AG08396 (cell line): ENCODE measurements around the gene EIPR1.
"Not testable (repeated sequence)": the region's sequence is repeated elsewhere in the genome, so short reads cannot be mapped to it uniquely, and the experiment has no call there.

Experiments
- DNase-seq: peaks from one replicate; pipeline ENCODE4 v3.0.0; 2012; ENCODE audit warnings: low spot score, mixed read lengths

EIPR1 gene

DNA sequence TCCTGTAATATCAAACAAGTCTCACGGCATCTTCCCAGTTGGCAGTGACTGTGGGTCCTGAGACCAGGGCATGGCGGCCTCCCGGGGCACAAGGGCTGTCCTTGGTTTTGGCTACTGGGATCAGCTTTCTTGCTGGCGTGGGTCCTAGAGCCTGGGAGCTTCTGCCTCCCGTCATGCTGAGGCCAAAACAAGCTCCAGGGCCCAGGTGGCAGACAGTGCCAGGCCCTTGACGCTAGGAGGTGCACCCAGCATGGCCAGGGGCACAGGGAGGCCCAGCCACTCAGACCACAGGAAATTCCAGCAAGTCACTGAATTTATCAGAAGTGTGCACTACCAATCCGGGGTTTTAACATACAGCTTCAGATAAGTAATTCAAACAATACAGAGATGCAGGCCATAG is 184.7 kb downstream of the EIPR1 start:
- no peak for DNase-seq

DNA sequence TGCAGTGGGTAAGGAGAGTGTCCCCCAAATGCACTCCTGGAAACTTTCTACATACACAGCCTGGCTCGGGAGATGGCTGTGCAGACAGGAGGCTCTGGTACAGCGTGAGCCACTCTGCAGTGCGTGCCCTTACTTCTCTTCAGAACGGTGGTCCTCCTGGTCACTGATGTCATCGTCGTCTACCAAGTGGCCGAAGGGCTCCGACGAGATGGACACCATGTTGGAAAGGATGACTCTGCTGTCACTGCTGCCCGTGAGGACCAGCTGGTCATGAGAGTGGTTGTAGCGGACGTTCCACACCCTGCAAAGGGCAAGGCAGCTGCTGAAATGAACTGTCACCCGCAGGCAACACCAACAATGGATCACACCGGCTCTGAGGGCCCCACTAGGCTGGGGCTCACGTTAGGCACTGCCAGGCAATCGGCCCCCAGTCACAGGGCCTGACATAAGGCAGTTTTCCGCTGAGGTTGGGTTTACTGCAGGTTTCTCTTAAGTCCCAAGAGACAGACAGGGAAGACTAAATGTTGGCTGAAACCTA is 185.3 kb downstream of the EIPR1 start:
- no peak for DNase-seq

DNA sequence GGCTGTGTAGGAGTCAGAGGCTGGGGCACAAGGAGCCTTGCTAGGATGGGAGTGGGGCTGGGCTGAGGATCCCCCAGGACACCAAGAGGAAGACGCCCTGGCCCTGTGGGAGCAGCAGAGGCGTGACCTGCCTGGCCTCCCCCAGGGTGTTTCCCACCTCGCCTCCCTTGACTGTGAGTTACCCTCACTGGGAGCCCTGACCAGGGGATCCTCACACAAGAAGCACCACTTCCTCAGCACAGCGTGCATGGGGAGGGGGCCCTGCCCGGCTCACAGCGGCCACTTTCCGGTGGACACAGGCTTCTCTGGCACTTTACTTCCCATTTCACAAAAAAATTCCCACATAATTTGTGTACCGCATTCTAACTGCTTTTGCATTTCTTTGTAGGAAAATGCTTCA is 187.7 kb downstream of the EIPR1 start:
- DNase-seq, result no peak

DNA sequence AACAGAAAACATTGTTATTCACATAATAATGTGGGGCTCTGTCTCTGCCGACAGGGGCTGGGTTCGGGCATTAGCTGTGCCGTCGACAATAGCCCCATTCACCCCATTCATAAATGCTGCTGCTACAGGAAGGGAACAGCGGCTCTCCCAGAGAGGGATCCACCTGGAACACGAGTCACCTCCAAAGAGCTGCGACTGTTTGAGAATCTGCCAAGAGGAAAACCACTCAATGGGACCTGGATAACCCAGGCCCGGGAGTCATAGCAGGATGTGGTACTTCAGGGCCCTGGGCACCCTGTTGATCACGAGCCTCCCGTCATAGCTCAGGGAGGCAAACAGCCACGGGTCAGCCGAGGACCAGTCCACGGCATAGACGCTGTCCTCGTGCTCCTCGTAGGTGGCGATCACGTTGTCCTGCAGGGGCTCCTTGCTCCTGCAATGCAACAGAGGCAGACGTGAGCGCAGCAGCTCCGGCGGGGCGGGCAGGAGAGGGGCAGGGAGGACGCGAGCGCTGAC is 188.5 kb downstream of the EIPR1 start:
- no peak for DNase-seq

DNA sequence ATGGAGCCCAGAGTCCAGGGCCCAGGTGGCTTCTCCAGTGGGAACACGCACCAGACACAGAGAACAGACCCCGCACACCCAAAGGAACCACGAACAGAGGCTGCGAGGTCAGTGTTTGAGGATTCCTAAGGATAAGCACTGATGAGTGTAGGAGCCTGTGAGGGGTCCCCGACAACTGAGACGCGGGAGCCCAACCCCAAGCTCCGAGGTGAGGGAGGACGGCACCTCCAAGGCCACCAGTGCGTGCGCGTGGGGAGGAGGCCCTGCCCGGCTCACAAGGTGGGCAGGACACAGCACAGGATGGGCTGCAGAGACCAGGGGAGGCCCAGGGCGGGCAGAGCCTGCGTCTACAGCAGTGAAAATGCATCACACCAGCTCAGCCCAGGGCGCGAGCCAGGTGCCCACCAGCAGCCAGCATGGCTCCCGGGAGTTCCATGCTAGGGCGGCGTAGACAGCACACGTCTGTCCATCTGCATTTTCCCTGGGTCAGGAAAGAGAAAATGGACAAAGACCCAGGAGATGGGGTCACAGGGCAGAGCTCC is 189.1 kb downstream of the EIPR1 start:
- DNase-seq, result no peak

DNA sequence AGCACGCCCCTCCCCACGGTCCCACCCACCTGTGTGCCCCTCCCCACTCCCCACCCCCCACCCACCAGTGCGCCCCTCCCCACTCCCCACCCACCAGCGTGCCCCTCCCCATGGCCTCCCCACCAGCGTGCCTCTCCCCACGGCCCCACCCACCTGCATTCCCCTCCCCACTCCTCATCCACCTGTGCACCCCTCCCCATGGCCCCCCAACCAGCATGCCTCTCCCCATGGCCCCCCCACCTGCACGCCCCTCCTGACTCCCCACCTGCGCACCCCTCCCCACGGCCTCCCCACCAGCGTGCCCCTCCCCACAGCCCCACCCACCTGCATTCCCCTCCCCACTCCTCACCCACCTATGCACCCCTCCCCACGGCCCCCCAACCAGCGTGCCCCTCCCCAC is 190.2 kb downstream of the EIPR1 start:
- DNase-seq, result no peak

DNA sequence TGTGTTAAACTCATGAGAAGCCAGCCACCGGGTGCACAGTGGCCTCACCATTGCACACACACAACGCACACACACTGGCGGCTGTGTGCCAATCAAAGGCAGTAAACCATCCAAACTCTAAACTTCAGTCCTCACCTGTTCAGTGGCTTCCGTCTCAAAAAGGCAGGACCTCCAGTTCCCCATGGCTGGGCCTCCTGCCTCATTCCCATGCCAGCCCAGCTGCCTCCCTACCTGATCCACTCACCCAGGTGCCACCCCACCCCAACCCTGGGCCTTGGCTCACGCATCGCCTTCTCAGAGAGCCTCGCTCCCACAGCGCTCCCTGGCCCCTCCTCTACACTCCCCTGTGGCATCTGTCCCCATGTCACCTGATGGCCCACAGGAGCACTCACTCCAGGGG is 190.9 kb downstream of the EIPR1 start:
- no peak for DNase-seq

DNA sequence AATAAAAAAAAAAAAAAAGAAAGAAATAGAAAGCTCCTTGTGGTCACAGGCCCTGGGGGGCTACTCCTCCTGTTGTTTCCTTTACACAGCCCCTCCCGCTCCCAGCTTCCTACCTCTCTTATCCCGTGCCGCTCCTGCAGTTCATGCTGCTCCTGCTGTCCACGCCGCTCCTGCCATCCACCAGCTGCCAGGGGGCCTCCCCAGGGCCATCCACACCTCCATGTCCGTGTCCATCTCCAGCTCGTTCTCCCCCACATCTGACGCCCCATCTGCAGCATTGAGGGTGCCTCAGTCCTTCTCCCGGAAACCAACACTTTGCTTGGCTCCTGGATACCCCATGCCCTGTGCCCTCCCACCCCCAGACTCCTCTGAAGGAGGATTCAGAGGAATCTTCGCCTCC is 191.7 kb downstream of the EIPR1 start:
- no peak for DNase-seq

DNA sequence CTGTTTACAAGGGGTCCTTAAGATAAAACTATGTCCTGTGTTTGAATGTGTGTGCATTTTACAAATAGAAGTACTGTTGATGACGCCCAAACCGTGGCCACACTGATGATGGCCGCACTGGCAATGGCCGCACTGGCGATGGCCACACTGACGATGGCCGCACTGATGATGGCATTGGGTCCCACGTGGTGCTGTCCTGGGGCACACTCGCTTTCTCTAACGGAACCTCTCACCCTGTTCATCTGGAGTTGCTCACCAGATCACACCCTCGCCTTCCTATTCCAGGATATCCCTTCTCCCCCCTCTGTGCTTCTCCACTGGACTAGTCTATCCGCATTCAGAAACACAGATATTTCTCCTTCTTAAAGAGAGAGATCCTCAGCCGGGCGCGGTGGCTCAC is 192.4 kb downstream of the EIPR1 start:
- no peak for DNase-seq

DNA sequence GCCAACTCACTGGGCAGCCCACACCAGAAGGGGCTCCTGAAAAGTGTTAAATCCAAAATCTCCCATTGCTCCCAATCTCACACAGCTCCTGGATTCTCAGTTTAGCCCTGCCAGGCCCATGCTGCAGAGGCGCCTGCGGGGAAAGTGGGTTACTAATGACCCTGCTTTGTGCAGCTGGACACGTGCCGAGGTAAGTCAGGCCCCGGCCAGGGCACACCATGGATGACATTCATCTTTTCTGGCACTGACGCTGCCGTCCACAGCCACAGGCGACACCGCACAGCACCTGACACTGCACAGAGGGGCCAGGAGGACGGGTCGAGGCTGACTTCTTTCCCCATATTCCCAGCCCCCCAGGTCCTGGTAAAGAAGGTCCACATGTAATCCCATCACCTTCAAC is 193.5 kb downstream of the EIPR1 start:
- no peak for DNase-seq

DNA sequence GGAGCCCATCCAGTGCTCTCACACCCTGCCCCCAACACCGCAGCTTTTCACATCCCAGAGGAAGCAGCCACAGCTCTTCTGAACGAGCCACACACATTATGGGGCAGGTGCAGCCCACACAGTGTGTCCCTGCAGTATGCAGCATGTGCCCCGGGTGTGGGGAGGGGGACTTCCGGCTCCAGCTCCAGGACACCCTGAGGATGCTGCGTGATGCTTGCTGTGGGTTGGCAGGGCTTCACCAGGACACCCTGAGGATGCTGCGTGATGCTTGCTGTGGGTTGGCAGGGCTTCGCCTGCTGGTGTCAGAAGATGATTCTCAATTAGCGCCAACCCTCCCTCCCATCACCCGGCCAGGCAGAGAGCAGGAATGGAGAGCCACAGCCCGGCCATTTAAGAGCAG is 193.9 kb downstream of the EIPR1 start:
- no peak for DNase-seq

DNA sequence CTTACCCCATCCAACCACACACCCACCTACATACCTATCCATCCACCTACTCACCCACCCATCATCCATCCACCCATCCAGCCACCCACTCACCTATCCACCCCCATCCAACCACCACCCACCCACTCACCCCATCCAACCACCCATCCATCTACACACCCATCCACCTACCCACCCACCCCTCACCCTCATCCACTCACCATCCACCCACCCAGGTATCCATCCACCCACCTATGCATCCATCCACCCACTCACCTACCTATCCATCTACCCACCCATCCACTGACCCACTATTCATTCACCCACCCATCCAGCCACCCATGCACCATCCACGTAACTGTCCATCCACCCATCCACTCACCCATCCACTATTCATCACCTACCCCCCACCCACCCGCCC is 194.8 kb downstream of the EIPR1 start:
- DNase-seq, result no peak

DNA sequence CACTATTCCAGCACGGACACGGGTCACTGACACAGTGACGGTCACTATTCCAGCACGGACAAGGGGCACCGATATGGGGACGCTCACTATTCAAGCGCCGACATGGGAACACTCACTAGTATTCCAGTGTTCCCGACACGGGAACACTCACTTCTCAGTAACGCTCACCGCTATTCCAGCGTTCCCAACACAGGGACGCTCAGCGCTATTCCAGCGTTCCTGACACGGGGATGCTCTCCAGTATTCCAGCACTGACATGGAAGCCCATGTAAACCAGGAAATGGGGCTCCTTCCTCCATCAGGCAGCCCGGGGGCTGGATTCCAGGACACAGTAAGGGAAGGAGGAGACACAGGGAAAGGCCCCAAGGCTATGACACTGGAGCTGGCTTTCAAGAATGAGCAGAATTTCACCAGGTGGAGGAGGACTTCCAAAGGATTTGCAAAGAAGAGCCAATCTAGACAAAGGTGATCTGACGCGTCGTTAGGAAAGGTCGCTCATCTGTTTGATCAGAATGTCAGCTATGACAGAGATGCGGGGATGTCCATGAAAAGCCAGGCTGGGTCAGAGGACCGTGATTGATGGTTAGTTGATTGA is 196.1 kb downstream of the EIPR1 start:
- DNase-seq, result no peak

DNA sequence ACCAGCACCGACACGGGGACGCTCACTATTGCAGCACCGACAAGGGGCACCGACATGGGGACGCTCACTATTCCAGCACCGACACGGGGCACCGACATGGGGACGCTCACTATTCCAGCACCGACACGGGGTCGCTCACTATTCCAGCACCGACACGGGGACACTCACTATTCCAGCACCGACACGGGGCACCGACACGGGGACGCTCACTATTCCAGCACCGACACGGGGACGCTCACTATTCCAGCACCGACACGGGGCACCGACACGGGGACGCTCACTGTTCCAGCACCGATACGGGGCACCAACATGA is 196.8 kb downstream of the EIPR1 start:
- not testable (repeated sequence) for DNase-seq

DNA sequence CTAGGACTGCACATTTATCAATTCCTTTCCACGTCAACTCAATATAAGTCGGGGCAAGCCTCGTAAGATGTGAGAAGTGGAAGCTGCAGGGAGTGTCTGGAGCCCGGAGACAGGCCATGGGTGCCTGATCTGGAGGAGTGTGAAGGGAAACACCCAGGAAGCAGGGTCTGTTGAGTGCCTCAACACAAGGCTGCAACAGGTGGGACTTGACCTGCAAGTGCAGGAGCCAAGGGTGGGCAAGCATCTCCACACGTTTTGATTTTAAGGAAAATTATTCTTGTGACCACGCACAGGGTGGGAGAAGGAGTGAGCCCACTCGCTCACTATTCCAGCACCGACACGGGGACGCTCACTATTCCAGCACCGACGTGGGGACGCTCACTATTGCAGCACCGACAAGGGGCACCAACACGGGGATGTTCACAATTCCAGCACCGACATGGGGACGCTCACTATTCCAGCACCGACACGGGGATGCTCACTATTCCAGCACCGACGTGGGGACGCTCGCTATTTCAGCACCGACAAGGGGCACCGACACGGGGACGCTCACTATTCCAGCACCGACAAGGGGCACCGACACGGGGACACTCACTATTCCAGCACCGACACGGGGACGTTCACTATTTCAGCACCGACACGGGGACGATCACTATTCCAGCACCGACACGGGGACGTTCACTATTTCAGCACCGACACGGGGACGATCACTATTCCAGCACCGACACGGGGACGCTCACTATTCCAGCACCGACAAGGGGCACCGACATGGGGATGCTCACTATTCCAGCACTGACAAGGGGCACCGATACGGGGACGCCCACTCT is 197.3 kb downstream of the EIPR1 start:
- DNase-seq, result no peak

DNA sequence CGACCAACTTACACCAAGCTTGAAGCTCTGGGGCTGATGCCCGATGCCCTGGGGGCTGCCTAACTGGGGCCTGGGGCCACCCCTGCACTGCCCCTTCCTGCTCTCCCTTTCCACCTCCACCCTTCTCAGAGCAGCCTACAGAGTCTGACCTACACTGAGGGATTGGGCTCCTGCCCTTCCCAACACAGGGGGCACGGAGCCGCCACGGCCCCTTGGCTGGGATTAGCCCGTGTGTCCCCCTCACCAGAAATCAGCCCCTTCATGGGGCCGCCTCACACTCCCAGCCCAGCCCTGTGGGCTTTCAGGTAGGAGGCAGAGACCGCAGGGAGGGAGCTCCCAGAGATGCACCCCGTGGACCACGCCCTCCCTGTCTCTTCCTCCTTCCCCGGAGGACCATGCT is 198.0 kb downstream of the EIPR1 start:
- no peak for DNase-seq

DNA sequence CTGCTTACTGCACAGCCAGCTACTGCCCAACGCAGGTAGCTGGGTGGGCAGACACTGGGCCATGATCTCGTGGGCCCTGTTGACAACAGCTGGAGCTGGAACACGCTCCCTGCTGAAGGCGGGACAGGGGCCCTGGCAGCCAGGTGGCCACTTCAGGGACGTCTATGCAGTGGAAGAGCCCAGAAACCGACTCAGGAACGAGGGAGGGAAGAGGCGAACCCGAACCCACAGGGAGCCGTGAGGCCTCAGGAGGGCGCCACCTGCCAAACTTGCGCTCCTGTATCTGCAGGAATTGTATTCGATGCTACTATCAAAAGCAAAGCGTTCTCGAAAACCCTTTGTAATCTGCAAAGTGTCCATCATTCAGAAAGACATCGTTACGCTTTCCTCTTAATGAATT is 198.4 kb downstream of the EIPR1 start:
- DNase-seq, result no peak

DNA sequence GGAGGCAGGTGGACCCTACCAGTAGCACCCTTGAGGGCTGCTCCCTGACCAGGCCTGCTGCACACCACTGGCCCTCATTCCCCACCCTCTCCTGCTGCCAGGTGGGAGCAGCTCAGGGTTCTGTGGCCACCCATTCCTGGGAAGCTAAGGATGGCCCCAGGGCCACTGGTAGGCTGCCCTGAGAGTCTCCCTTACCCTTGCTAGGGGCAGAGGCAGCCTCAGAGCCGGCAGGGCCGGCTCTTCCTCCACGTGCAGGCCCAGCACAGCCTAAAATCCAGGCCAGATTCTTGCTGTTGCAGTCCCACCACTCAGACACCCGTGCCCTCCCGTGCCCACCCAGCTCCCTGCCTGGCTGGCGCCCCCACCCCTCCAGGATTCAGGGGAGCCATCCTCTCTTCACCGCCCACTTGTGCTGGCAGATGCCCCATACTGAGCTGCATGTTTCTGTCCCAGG is 199.0 kb downstream of the EIPR1 start:
- no peak for DNase-seq

DNA sequence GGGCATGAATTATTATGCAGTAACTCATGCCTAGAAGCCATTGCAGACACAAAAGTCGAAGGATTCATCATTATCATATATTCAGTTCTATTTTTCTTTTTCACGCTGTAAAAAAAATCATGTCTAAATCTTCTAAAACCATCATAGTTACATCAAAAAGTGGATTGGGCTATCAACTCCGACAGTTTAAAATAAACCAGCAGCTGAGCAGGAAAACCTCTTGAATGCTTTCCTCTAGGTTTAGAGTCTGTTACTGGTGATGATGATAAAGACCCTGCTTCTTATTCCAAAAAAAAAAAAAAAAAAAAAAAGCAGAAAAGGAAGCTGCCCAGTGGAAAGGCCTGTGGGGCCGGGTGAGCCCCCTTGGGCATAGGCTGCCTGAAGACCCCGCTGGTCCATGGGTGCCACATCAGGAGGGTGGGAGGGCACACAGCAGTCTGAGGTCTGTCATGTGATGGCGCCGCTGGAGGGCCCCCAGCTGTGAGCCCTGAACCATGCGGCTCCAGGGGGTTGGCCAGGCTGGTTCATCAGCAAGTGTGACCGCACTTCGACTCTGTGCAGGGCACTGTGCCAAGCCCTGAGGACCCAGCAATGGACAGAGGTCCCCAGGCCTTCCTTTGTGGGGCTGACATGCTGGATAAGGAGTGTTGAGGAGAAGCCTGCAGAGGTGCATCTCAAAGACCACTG is 199.6 kb downstream of the EIPR1 start:
- no peak for DNase-seq

DNA sequence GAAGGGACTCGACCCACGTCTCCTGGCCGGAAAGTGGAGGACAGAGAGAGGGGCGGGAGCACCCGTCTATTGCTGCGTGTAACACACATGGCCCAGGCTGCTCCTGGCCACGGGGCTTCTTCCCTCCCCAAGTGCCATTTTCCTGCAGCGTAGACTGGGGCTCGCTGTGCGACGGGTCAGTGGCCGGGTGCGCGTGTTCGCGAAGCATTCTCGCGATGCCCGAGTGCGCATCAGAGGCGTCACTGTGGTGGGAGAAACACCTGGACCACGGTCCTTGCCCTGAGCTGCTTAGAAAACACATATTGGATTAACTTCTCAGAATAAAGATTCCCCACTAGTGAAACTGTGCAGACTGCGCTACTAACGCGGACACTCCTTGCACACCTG is 200.8 kb downstream of the EIPR1 start:
- no peak for DNase-seq

DNA sequence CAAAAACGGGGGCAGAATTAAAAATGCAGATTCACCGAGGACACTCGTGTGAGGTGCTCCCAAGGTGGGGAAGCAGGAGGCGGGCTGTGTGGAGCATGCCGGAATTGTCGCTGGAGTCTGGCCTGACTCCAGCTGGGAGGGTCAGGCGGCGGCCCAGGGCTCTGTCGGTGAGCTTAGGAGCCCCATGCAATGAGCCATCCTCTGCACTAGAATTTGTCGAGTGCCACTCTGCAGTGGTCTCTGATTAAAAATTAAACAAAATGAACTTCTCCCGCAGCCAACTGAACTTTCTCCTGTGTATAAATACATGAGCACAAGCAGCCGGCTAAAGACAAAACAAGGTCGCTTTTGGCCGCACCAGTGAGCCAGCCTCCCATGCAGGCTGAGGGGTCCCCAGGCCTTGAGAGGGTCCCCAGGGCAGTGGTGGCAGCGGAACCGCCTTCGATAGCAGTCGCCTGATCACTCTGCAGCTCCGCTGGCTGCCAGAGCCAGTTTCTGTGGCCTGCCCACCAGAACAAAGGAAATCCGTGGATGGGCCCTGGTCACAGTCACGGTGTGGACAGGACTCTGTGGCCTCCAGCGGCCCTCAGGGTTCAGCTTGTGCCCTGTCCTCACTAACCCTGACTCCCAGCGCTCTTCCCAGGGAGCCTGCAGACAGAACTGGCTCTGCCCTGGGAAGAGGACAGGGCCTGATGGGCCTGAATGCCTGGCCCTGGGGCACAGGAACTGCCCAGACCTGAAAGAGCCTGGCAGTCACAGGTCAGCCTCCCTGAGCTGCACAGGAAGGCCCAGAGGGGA is 201.3 kb downstream of the EIPR1 start:
- DNase-seq, result no peak

DNA sequence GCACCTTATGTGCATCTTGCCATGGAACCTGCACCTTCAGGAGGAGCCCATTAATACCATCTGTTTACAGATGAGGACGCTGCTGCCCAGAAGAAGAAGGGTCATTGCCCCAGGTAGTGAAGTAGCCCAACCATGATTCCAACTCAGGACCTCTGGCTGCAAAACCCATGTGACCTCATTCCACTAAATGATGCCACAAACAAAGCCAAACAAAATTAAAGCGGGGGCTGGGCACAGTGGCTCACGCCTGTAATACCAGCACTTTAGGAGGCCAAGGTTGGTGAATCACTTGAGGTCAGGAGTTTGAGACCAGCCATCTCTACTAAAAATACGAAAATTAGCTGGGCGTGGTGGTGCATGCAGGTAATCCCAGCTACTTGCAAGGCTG is 202.1 kb downstream of the EIPR1 start:
- DNase-seq, result no peak
